GM12864 (cell line): Measurements from ENCODE around the gene P2RY8.
"Not testable (repeated sequence)": the region's sequence is repeated elsewhere in the genome, so short reads cannot be mapped to it uniquely, and the experiment has no call there.

Experiments
- DNase-seq: peaks from one replicate; pipeline ENCODE4 v3.0.0-alpha.2; 2011; ENCODE audit warnings: low read depth
- H3K4me3 ChIP-seq: 2 replicates; pipeline ENCODE4 v1.5.1; 2011; ENCODE audit warnings: mild to moderate bottlenecking, low read depth, low read length, control low read depth
- CTCF ChIP-seq: IDR thresholded peaks from 2 replicates; pipeline ENCODE4 v1.5.1; 2011; ENCODE audit warnings: low read depth, mild to moderate bottlenecking, moderate library complexity, low read length, control low read depth, inconsistent platforms; ENCODE audit errors: missing control alignments

The P2RY8 gene

GRCh38 chrX:1576201-1576992 lies 39.4 kb upstream of the P2RY8 start:
- no peak for DNase-seq
- H3K4me3 ChIP-seq = no peak overlapping the region
- TF ChIP-seq CTCF = no peak

GRCh38 chrX:1574181-1574580 lies 37.2 kb upstream of the P2RY8 start:
- not testable (repeated sequence) for DNase-seq, H3K4me3 ChIP-seq

GRCh38 chrX:1564750-1565683 lies 28.0 kb upstream of the P2RY8 start:
- no peak for TF ChIP-seq CTCF
- no peak for DNase-seq
- H3K4me3 ChIP-seq = no peak overlapping the region; the same call in 1 of the 2 replicates

GRCh38 chrX:1564077-1564476 lies 27.1 kb upstream of the P2RY8 start:
- H3K4me3 ChIP-seq, DNase-seq: not testable (repeated sequence)

- no peak overlapping the region for H3K4me3 ChIP-seq
- DNase-seq = no peak
- TF ChIP-seq CTCF = no peak
Measured at GRCh38 chrX:1561164-1561563, 24.2 kb upstream of the P2RY8 start.

- TF ChIP-seq CTCF = no peak
- DNase-seq = no peak
- H3K4me3 ChIP-seq = no peak overlapping the region
Measured at GRCh38 chrX:1558761-1559468, 21.9 kb upstream of the P2RY8 start.

- not testable (repeated sequence) for DNase-seq, H3K4me3 ChIP-seq
Measured at GRCh38 chrX:1557442-1557841, 20.5 kb upstream of the P2RY8 start.

DNA sequence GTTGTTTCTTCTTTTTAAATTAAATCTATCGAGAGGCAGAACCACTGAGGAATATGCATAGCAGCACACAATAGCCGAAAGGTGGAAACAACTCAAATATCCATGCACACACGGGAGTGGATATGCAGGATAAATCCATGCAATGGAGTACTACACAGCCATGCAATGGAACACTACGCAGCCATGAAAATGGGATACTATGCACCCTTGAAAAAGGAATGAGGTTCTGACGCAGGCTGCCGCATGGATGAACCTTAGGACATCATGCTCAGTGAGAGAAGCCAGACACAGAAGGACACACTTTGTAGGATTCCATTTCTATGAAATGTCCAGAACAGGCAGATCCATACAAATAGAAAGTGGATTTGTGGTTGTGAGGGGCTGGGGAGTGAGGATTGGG lies 18.4 kb upstream of the P2RY8 start:
- no peak for TF ChIP-seq CTCF
- H3K4me3 ChIP-seq = no peak overlapping the region
- DNase-seq = no peak
